ENCODE measurements around the gene ADGRL2. TPM values are rescaled to one million over a fixed set of nuclear protein-coding genes. Genes with fewer than 3 reads are reported as not detected.

ADGRL2 gene
- polyA plus RNA-seq, 1 donor (not counting 4 experiments of a cell fraction or from before 2014, with no cell fraction given), result 6.6 TPM

- no peaks in the 10 kb centered on the region for H3K4me1 ChIP-seq (ENCODE audit: control insufficient read depth, extremely low read depth, insufficient read depth, low read length)
- dilution Hi-C loops (cut with MboI; ENCODE audit: extremely low pct_ligation_motif_present, low sequenced_read_pairs), result no loop called here
- TF ChIP-seq, protein P1, sequence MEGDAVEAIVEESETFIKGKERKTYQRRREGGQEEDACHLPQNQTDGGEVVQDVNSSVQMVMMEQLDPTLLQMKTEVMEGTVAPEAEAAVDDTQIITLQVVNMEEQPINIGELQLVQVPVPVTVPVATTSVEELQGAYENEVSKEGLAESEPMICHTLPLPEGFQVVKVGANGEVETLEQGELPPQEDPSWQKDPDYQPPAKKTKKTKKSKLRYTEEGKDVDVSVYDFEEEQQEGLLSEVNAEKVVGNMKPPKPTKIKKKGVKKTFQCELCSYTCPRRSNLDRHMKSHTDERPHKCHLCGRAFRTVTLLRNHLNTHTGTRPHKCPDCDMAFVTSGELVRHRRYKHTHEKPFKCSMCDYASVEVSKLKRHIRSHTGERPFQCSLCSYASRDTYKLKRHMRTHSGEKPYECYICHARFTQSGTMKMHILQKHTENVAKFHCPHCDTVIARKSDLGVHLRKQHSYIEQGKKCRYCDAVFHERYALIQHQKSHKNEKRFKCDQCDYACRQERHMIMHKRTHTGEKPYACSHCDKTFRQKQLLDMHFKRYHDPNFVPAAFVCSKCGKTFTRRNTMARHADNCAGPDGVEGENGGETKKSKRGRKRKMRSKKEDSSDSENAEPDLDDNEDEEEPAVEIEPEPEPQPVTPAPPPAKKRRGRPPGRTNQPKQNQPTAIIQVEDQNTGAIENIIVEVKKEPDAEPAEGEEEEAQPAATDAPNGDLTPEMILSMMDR (optimal IDR thresholded peaks at IDR 0.05 in 1 of 3, IDR thresholded peaks at IDR 0.05 in 1 of 3, conservative IDR thresholded peaks at IDR 0.05 in 1 of 3; ENCODE audit: extremely low read depth in 1 of 3, insufficient read depth in 2 of 3, low read length in 3 of 3), result no peak
- TF ChIP-seq EZH2 (IDR thresholded peaks at IDR 0.05; ENCODE audit: low read length), result no peak
- FAIRE-seq (no peak), DNase-seq (ENCODE audit: low read depth, low spot score) (no peak)
- H3K9ac ChIP-seq (ENCODE audit: control insufficient read depth, extremely low read depth, insufficient read depth, low read length), result no peak overlapping the region
- no peaks in the 10 kb centered on the region for H3K79me2 ChIP-seq (ENCODE audit: control insufficient read depth, insufficient read depth, low read length)
- H3K27ac ChIP-seq (ENCODE audit: control insufficient read depth, insufficient read depth, low read length), result no peak overlapping the region
- H3K27me3 ChIP-seq (ENCODE audit: control insufficient read depth, extremely low read depth, insufficient read depth, low read length), result no peaks in the 10 kb centered on the region
- no peaks in the 10 kb centered on the region for H4K20me1 ChIP-seq (ENCODE audit: control insufficient read depth, extremely low read depth, insufficient read depth, low read length)
- no peaks in the 10 kb centered on the region for H3K9me3 ChIP-seq (ENCODE audit: control insufficient read depth, low read depth, low read length)
- H3K36me3 ChIP-seq (ENCODE audit: control insufficient read depth in 2 of 2, extremely low read depth in 1 of 2, insufficient read depth in 2 of 2, low read length in 2 of 2), result no peaks in the 10 kb centered on the region
- no peak overlapping the region for H3K4me3 ChIP-seq (ENCODE audit: control insufficient read depth in 2 of 3, extremely low read depth in 1 of 3, insufficient read depth in 2 of 3, low read depth in 1 of 3, low read length in 3 of 3)
- H3K4me2 ChIP-seq (ENCODE audit: control insufficient read depth, extremely low read depth, insufficient read depth, low read depth, low read length), result no peak overlapping the region
- no peaks in the 10 kb centered on the region for H3K9me1 ChIP-seq (ENCODE audit: control insufficient read depth, extremely low read depth, insufficient read depth, low read length)
- H2AFZ ChIP-seq (ENCODE audit: control insufficient read depth, low read length), result no peak overlapping the region
These were observed 119.6 kb downstream of the ADGRL2 start for GRCh38 chr1:81920245-81920740.

GRCh38 chr1:81920886-81921285, 120.2 kb downstream of the ADGRL2 start:
- Histone ChIP-seq H3K9ac (ENCODE audit: control insufficient read depth, extremely low read depth, insufficient read depth, low read length) (no peak overlapping the region), H4K20me1 (ENCODE audit: control insufficient read depth, extremely low read depth, insufficient read depth, low read length) (no peaks in the 10 kb centered on the region), H2AFZ (ENCODE audit: control insufficient read depth, low read length) (no peak overlapping the region)

More at GRCh38 chr1:81920886-81921285, 120.2 kb downstream of the ADGRL2 start:
- no peaks in the 10 kb centered on the region for H3K36me3 ChIP-seq (ENCODE audit: control insufficient read depth in 2 of 2, extremely low read depth in 1 of 2, insufficient read depth in 2 of 2, low read length in 2 of 2)
- TF ChIP-seq EZH2 (IDR thresholded peaks at IDR 0.05; ENCODE audit: low read length), result no peak
- TF ChIP-seq, protein P1 (optimal IDR thresholded peaks at IDR 0.05 in 1 of 3, IDR thresholded peaks at IDR 0.05 in 1 of 3, conservative IDR thresholded peaks at IDR 0.05 in 1 of 3; ENCODE audit: extremely low read depth in 1 of 3, insufficient read depth in 2 of 3, low read length in 3 of 3), result no peak
- DNase-seq (ENCODE audit: low read depth, low spot score) (no peak), FAIRE-seq (no peak)
- H3K4me1 ChIP-seq (ENCODE audit: control insufficient read depth, extremely low read depth, insufficient read depth, low read length), result no peaks in the 10 kb centered on the region
- no peak overlapping the region for H3K27ac ChIP-seq (ENCODE audit: control insufficient read depth, insufficient read depth, low read length)
- H3K79me2 ChIP-seq (ENCODE audit: control insufficient read depth, insufficient read depth, low read length), result no peaks in the 10 kb centered on the region
- no peak overlapping the region for H3K4me3 ChIP-seq (ENCODE audit: control insufficient read depth in 2 of 3, extremely low read depth in 1 of 3, insufficient read depth in 2 of 3, low read depth in 1 of 3, low read length in 3 of 3)
- no peaks in the 10 kb centered on the region for H3K9me1 ChIP-seq (ENCODE audit: control insufficient read depth, extremely low read depth, insufficient read depth, low read length)
- no peaks in the 10 kb centered on the region for H3K27me3 ChIP-seq (ENCODE audit: control insufficient read depth, extremely low read depth, insufficient read depth, low read length)
- dilution Hi-C loops (cut with MboI; ENCODE audit: extremely low pct_ligation_motif_present, low sequenced_read_pairs), result no loop called here
- no peaks in the 10 kb centered on the region for H3K9me3 ChIP-seq (ENCODE audit: control insufficient read depth, low read depth, low read length)
- no peak overlapping the region for H3K4me2 ChIP-seq (ENCODE audit: control insufficient read depth, extremely low read depth, insufficient read depth, low read depth, low read length)

Data from keratinocyte (primary cell).